Hepatocyte (in vitro differentiated cells): Measurements from ENCODE around the gene DPY19L1.

ENCODE experiments used
- CTCF ChIP-seq: fragments of 200-600 bp; sonication (generic); IDR thresholded peaks from 2 replicates; pipeline ENCODE4 v1.5.1; 2016; ENCODE audit warnings: antibody characterized with exemption, mild to moderate bottlenecking; ENCODE audit not compliant: poor library complexity
- EZH2 ChIP-seq: fragments of 200-600 bp; sonication (generic); IDR thresholded peaks from 2 replicates; pipeline ENCODE4 v1.6.1; 2016; ENCODE audit warnings: antibody characterized with exemption, mild to moderate bottlenecking, borderline replicate concordance
- EZH2phosphoT487 ChIP-seq: fragments of 200-600 bp; sonication (generic); IDR thresholded peaks from one replicate; pipeline ENCODE4 v1.6.1; 2018; ENCODE audit warnings: antibody characterized with exemption, mild to moderate bottlenecking, low read depth, moderate library complexity; ENCODE audit not compliant: unreplicated experiment, severe bottlenecking

DNA sequence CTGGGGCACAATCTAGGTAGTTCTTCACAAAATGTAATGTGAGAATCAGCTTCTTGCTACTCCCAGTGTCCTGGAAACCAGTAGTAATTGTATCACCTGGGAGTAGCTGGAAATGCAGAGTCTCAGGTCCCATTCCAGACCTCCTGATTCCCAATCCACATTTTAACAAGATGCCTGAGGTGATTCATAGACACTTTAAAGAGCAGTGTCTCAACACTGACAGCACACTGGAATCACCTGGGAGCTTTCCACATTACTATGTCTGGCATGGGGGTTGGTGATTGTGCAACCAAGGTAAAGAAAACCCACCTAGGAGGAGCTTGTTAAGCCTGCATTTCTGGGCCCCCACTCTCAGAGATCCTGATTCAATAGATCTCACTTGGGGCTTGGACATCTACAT is 11.1 kb downstream of the DPY19L1 start:
- TF ChIP-seq CTCF (no peak), EZH2 (no peak), EZH2phosphoT487 (no peak)
